Astrocyte of the cerebellum (primary cell): Measurements from ENCODE around the gene MRM2.

ENCODE experiments used
- DNase-seq: peaks from one replicate; pipeline ENCODE4 v3.0.0-alpha.2; 2011; ENCODE audit warnings: low read depth
- H3K4me3 ChIP-seq: 2 replicates; pipeline ENCODE4 v1.5.1; 2011; ENCODE audit warnings: mild to moderate bottlenecking, low read depth, low read length, moderate library complexity
- CTCF ChIP-seq: IDR thresholded peaks from 2 replicates; pipeline ENCODE4 v1.5.1; 2012; ENCODE audit warnings: low read length, low read depth, moderate library complexity, mild to moderate bottlenecking; ENCODE audit errors: missing control alignments
- in situ Hi-C: cut with HindIII; loops from 2 replicates; pipeline ENCODE4 v1.10.0; 2017; ENCODE audit warnings: low sequenced_read_pairs

The MRM2 gene

GRCh38 chr7:2283074-2283473 lies 41.1 kb upstream of the MRM2 start:
- DNase-seq, result no peak
- no peak for TF ChIP-seq CTCF
- in situ Hi-C loops, result no loop called here
- no peak overlapping the region for H3K4me3 ChIP-seq

GRCh38 chr7:2282185-2282751 lies 40.3 kb upstream of the MRM2 start:
- H3K4me3 ChIP-seq, result no peak overlapping the region
- no peak for DNase-seq
- TF ChIP-seq CTCF, result no peak
- in situ Hi-C loops, result no loop called here

GRCh38 chr7:2281541-2281940 lies 39.5 kb upstream of the MRM2 start:
- in situ Hi-C loops, result no loop called here
- TF ChIP-seq CTCF, result no peak
- no peak overlapping the region for H3K4me3 ChIP-seq
- DNase-seq, result peak; percentile 23

GRCh38 chr7:2280424-2280823 lies 38.4 kb upstream of the MRM2 start:
- no peak for TF ChIP-seq CTCF
- no peak overlapping the region for H3K4me3 ChIP-seq
- DNase-seq, result no peak
- in situ Hi-C loops, result no loop called here

- DNase-seq, result no peak
- no peak for TF ChIP-seq CTCF
- H3K4me3 ChIP-seq, result no peak overlapping the region
- in situ Hi-C loops, result no loop called here
Observed at GRCh38 chr7:2279896-2280295, 37.9 kb upstream of the MRM2 start.

- DNase-seq, result no peak
- in situ Hi-C loops, result no loop called here
- no peak for TF ChIP-seq CTCF
- no peak overlapping the region for H3K4me3 ChIP-seq
Observed at GRCh38 chr7:2278026-2278425, 36.0 kb upstream of the MRM2 start.

- TF ChIP-seq CTCF, result no peak
- no peak for DNase-seq
- no peak overlapping the region for H3K4me3 ChIP-seq
- in situ Hi-C loops, result no loop called here
Observed at GRCh38 chr7:2276107-2276506, 34.1 kb upstream of the MRM2 start.
